ENCODE measurements around the gene S100A6. TPM values are rescaled to one million over a fixed set of nuclear protein-coding genes. Genes with fewer than 3 reads are reported as not detected.

S100A6 gene
- total RNA-seq, 8 experiments from 2014 or later: 0.49 to 2,482 (median 5.7) TPM

- Histone ChIP-seq H3K27ac (no peak overlapping the region), H3K4me3 (no peak overlapping the region), H3K4me1 (replicated peaks in 1 of 2) (peaks cover 3 to 13% of the 10 kb centered on the region in 2 donors)
- peak in 1 of 8 experiments; percentile 45 for ATAC-seq (replicated peaks in 6 of 8)
- 0 to 96% (median 73%) methylated on average over 1 to 3 of the region's 4 CpGs; no CpG with 5 or more reads in 6 of the 10 experiments for WGBS, 10 experiments
- in situ Hi-C loops (cut with MboI; ENCODE audit: low pct_unique_long_range_greater_than_20kb in 2 of 9, low sequenced_read_pairs in 9 of 9, unreplicated experiment in 9 of 9): no loop called here
Observed at GRCh38 chr1:153539395-153540093, 3.8 kb upstream of the S100A6 start.

- ATAC-seq (replicated peaks in 6 of 8): peak in 5 of 8 experiments; percentile 2 to 41 (median 15)
- no peak overlapping the region for H3K4me3 ChIP-seq
- in situ Hi-C loops (cut with MboI; ENCODE audit: low pct_unique_long_range_greater_than_20kb in 2 of 9, low sequenced_read_pairs in 9 of 9, unreplicated experiment in 9 of 9): no loop called here
- peaks cover 5 to 12% of the 10 kb centered on the region in 2 donors for H3K4me1 ChIP-seq (replicated peaks in 1 of 2)
- no peak overlapping the region for H3K27ac ChIP-seq
- 29 to 100% (median 69%) methylated on average over 1 to 6 of the region's 6 CpGs; no CpG with 5 or more reads in 4 of the 10 experiments for WGBS, 10 experiments
Observed at GRCh38 chr1:153538315-153538821, 2.6 kb upstream of the S100A6 start.

- in situ Hi-C loops (cut with MboI; ENCODE audit: low pct_unique_long_range_greater_than_20kb in 2 of 9, low sequenced_read_pairs in 9 of 9, unreplicated experiment in 9 of 9): no loop called here
- no peak overlapping the region for H3K4me3 ChIP-seq
- no peak overlapping the region for H3K27ac ChIP-seq
- peaks cover 7 to 19% of the 10 kb centered on the region in 2 donors for H3K4me1 ChIP-seq (replicated peaks in 1 of 2)
- WGBS, 10 experiments: 81 to 100% (median 100%) methylated on average over 2 to 4 of the region's 6 CpGs; no CpG with 5 or more reads in 5 of the 10 experiments
- ATAC-seq (replicated peaks in 6 of 8): no peak
Observed at GRCh38 chr1:153537376-153537730, 1.6 kb upstream of the S100A6 start.

- peaks cover 7 to 19% of the 10 kb centered on the region in 2 donors for H3K4me1 ChIP-seq (replicated peaks in 1 of 2)
- in situ Hi-C loops (cut with MboI; ENCODE audit: low pct_unique_long_range_greater_than_20kb in 2 of 9, low sequenced_read_pairs in 9 of 9, unreplicated experiment in 9 of 9): no loop called here
- 64 to 98% (median 88%) methylated on average over 1 to 6 of the region's 9 CpGs; no CpG with 5 or more reads in 3 of the 10 experiments for WGBS, 10 experiments
- H3K27ac ChIP-seq: no peak overlapping the region
- no peak overlapping the region for H3K4me3 ChIP-seq
- no peak for ATAC-seq (replicated peaks in 6 of 8)
Observed at GRCh38 chr1:153536671-153537375, 1.0 kb upstream of the S100A6 start.

GRCh38 chr1:153536012-153536670 lies 350 bp upstream of the S100A6 start:
- Histone ChIP-seq H3K27ac (no peak overlapping the region), H3K4me1 (replicated peaks in 1 of 2) (peaks cover 7 to 19% of the 10 kb centered on the region in 2 donors), H3K4me3 (peak overlapping the region in 2 of 5 donors; percentile 7 to 12)
- WGBS, 10 experiments: 0 to 65% (median 33%) methylated on average over 1 to 11 of the region's 38 CpGs; no CpG with 5 or more reads in 4 of the 10 experiments
- in situ Hi-C loops (cut with MboI; ENCODE audit: low pct_unique_long_range_greater_than_20kb in 2 of 9, low sequenced_read_pairs in 9 of 9, unreplicated experiment in 9 of 9): no loop called here
- ATAC-seq (replicated peaks in 6 of 8): peak in 4 of 8 experiments; percentile 2 to 78 (median 24)

- Histone ChIP-seq H3K27ac (no peak overlapping the region), H3K4me1 (replicated peaks in 1 of 2) (peaks cover 7 to 19% of the 10 kb centered on the region in 2 donors), H3K4me3 (no peak overlapping the region)
- ATAC-seq (replicated peaks in 6 of 8): no peak
- in situ Hi-C loops (cut with MboI; ENCODE audit: low pct_unique_long_range_greater_than_20kb in 2 of 9, low sequenced_read_pairs in 9 of 9, unreplicated experiment in 9 of 9): no loop called here
- WGBS, 10 experiments: 0 to 100% (median 81%) methylated on average over 1 to 3 of the region's 3 CpGs; no CpG with 5 or more reads in 6 of the 10 experiments
Observed at GRCh38 chr1:153534925-153535241, 908 bp downstream of the S100A6 start.

- Histone ChIP-seq H3K4me3 (no peak overlapping the region), H3K4me1 (replicated peaks in 1 of 2) (peaks cover 7 to 19% of the 10 kb centered on the region in 2 donors), H3K27ac (no peak overlapping the region)
- 0 to 100% (median 93%) methylated on average over 1 to 6 of the region's 7 CpGs; no CpG with 5 or more reads in 2 of the 10 experiments for WGBS, 10 experiments
- in situ Hi-C loops (cut with MboI; ENCODE audit: low pct_unique_long_range_greater_than_20kb in 2 of 9, low sequenced_read_pairs in 9 of 9, unreplicated experiment in 9 of 9): no loop called here
- ATAC-seq (replicated peaks in 6 of 8): no peak
Observed at GRCh38 chr1:153534226-153534924, 1.4 kb downstream of the S100A6 start.

GRCh38 chr1:153533689-153534201 lies 2.0 kb downstream of the S100A6 start:
- Histone ChIP-seq H3K4me1 (replicated peaks in 1 of 2) (peaks cover 7 to 19% of the 10 kb centered on the region in 2 donors), H3K27ac (no peak overlapping the region), H3K4me3 (no peak overlapping the region)
- in situ Hi-C loops (cut with MboI; ENCODE audit: low pct_unique_long_range_greater_than_20kb in 2 of 9, low sequenced_read_pairs in 9 of 9, unreplicated experiment in 9 of 9): no loop called here
- ATAC-seq (replicated peaks in 6 of 8): peak; percentile 2 to 85 (median 78)
- WGBS, 10 experiments: 0 to 79% (median 65%) methylated on average over 1 to 13 of the region's 13 CpGs; no CpG with 5 or more reads in 3 of the 10 experiments

- Histone ChIP-seq H3K4me1 (replicated peaks in 1 of 2) (peaks cover 7 to 13% of the 10 kb centered on the region in 2 donors), H3K4me3 (no peak overlapping the region), H3K27ac (no peak overlapping the region)
- in situ Hi-C loops (cut with MboI; ENCODE audit: low pct_unique_long_range_greater_than_20kb in 2 of 9, low sequenced_read_pairs in 9 of 9, unreplicated experiment in 9 of 9): no loop called here
- WGBS, 10 experiments: 0 to 50% (median 40%) methylated on average over 1 to 19 of the region's 34 CpGs; no CpG with 5 or more reads in 2 of the 10 experiments
- ATAC-seq (replicated peaks in 6 of 8): peak; percentile 14 to 79 (median 70)
Observed at GRCh38 chr1:153532769-153533599, 2.8 kb downstream of the S100A6 start.

GRCh38 chr1:153532181-153532580 lies 3.6 kb downstream of the S100A6 start:
- ATAC-seq (replicated peaks in 6 of 8): no peak
- in situ Hi-C loops (cut with MboI; ENCODE audit: low pct_unique_long_range_greater_than_20kb in 2 of 9, low sequenced_read_pairs in 9 of 9, unreplicated experiment in 9 of 9): no loop called here
- H3K27ac ChIP-seq: no peak overlapping the region
- H3K4me3 ChIP-seq: no peak overlapping the region
- peaks cover 7 to 11% of the 10 kb centered on the region in 2 donors for H3K4me1 ChIP-seq (replicated peaks in 1 of 2)
- 50 to 100% (median 69%) methylated on average over 1 to 2 of the region's 2 CpGs; no CpG with 5 or more reads in 4 of the 10 experiments for WGBS, 10 experiments

- no peak overlapping the region for H3K27ac ChIP-seq
- no peak for ATAC-seq (replicated peaks in 6 of 8)
- 83 to 100% (median 91%) methylated on average over 1 to 3 of the region's 3 CpGs; no CpG with 5 or more reads in 3 of the 10 experiments for WGBS, 10 experiments
- peaks cover 7 to 11% of the 10 kb centered on the region in 2 donors for H3K4me1 ChIP-seq (replicated peaks in 1 of 2)
- in situ Hi-C loops (cut with MboI; ENCODE audit: low pct_unique_long_range_greater_than_20kb in 2 of 9, low sequenced_read_pairs in 9 of 9, unreplicated experiment in 9 of 9): no loop called here
- no peak overlapping the region for H3K4me3 ChIP-seq
Observed at GRCh38 chr1:153531638-153532037, 4.2 kb downstream of the S100A6 start.

GRCh38 chr1:153527683-153528040 lies 8.1 kb downstream of the S100A6 start:
- WGBS, 10 experiments: 61 to 100% (median 93%) methylated on average over 1 to 5 of the region's 5 CpGs; no CpG with 5 or more reads in 3 of the 10 experiments
- ATAC-seq (replicated peaks in 6 of 8): no peak
- in situ Hi-C loops (cut with MboI; ENCODE audit: low pct_unique_long_range_greater_than_20kb in 2 of 9, low sequenced_read_pairs in 9 of 9, unreplicated experiment in 9 of 9): no loop called here
- Histone ChIP-seq H3K4me3 (no peak overlapping the region), H3K4me1 (replicated peaks in 1 of 2) (peaks cover 8 to 9% of the 10 kb centered on the region in 2 donors), H3K27ac (no peak overlapping the region)
